ENCODE results near the gene ANGEL1. TPM values are rescaled to one million over a fixed set of nuclear protein-coding genes. Genes with fewer than 3 reads are reported as not detected.

The ANGEL1 gene
- total RNA-seq, 2 experiments from 2014 or later: 15.1 to 16.3 TPM

- POLR2A ChIA-PET: no interaction called here
These were observed 69.7 kb downstream of the ANGEL1 start for GRCh38 chr14:76742966-76743365.

GRCh38 chr14:76742185-76742584, 70.5 kb downstream of the ANGEL1 start:
- ChIA-PET CTCF (no interaction called here), POLR2A (no interaction called here)

More at GRCh38 chr14:76742966-76743365, 69.7 kb downstream of the ANGEL1 start:
- CTCF ChIA-PET: no interaction called here

GRCh38 chr14:76741074-76741473, 71.6 kb downstream of the ANGEL1 start:
- ChIA-PET POLR2A (no interaction called here), CTCF (no interaction called here)

Other genes with a start within 250 kb of the ANGEL1 start
- gene VASH1, start 51.4 kb downstream of the ANGEL1 start, total RNA-seq: 1 to 10 TPM; 5.1 to 5.9 TPM
- not detected for gene LRRC74A, start 13.5 kb upstream of the ANGEL1 start, total RNA-seq
- gene IRF2BPL, start 215.8 kb upstream of the ANGEL1 start, total RNA-seq: 10 to 100 TPM; 27.0 to 27.2 TPM